Measurements from ENCODE around the gene ANK3.

DNA sequence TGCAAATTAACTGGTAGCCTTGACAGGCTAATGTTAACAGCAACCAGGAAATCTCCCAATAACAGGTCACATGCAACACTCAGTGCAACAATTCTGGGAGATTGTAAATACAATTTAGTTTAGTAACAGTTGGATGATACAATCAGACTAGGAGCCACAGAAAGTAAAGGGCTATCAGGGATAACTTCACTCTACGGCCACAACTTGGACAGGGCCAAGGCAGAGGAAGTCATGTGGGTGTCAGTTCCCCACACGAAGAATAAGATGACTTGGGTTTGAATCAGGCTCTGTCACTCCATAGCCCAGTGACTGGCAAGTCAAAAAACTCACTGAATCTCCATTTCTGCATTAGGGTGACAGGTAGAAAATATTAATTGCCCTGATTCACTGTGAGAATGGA lies 266.0 kb downstream of the ANK3 start:
- TF ChIP-seq, protein P1, sequence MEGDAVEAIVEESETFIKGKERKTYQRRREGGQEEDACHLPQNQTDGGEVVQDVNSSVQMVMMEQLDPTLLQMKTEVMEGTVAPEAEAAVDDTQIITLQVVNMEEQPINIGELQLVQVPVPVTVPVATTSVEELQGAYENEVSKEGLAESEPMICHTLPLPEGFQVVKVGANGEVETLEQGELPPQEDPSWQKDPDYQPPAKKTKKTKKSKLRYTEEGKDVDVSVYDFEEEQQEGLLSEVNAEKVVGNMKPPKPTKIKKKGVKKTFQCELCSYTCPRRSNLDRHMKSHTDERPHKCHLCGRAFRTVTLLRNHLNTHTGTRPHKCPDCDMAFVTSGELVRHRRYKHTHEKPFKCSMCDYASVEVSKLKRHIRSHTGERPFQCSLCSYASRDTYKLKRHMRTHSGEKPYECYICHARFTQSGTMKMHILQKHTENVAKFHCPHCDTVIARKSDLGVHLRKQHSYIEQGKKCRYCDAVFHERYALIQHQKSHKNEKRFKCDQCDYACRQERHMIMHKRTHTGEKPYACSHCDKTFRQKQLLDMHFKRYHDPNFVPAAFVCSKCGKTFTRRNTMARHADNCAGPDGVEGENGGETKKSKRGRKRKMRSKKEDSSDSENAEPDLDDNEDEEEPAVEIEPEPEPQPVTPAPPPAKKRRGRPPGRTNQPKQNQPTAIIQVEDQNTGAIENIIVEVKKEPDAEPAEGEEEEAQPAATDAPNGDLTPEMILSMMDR (IDR thresholded peaks at IDR 0.05) = no peak
- TF ChIP-seq POLR2A (IDR thresholded peaks at IDR 0.05) = no peak
- no peak for TF ChIP-seq POLR2AphosphoS5 (IDR thresholded peaks at IDR 0.05)
- TF ChIP-seq EP300 (IDR thresholded peaks at IDR 0.05) = no peak

Measured in sigmoid colon (tissue), 4 donors.